H1 (cell line): ENCODE measurements around the gene PRODH2. TPM values are rescaled to one million over a fixed set of nuclear protein-coding genes. Genes with fewer than 3 reads are reported as not detected.

Source experiments
- CTCF ChIA-PET: fragments of 300-600 bp; sonication (Branson Sonifier 250); formaldehyde crosslinking; loops from one replicate; lab custom pipeline; 2021; ENCODE audit not compliant: partially characterized antibody; lab: Charles Lee
- POLR2A ChIA-PET: fragments of 300-600 bp; sonication (Branson Sonifier 250); formaldehyde crosslinking; loops from one replicate; lab custom pipeline; 2021; ENCODE audit warnings: inconsistent platforms; ENCODE audit not compliant: partially characterized antibody; lab: Charles Lee
- DNase-seq, 2 experiments: peaks; one replicate each; pipeline versions ENCODE4 v3.0.0 to v3.0.0-alpha.2; 2010 to 2022; ENCODE audit warnings: low spot score in 2 of 2, low read depth in 1 of 2, mixed read lengths in 1 of 2
- FAIRE-seq: peaks from 2 replicates; lab custom pipeline; 2011; peaks lifted over from hg19 to GRCh38; lab: Jason Lieb, UNC
- H2AFZ ChIP-seq: 2 replicates; pipeline ENCODE4 v1.8.1; 2012; ENCODE audit warnings: low read length, inconsistent platforms
- H2AK5ac ChIP-seq: 2 replicates; pipeline ENCODE4 v1.6.1; 2013; ENCODE audit warnings: low read depth, low read length
- H2BK120ac ChIP-seq: replicated peaks from 2 replicates; pipeline ENCODE3; 2013; ENCODE audit warnings: low read depth, low read length, inconsistent platforms
- H2BK12ac ChIP-seq: 2 replicates; pipeline ENCODE4 v1.6.1; 2013; ENCODE audit warnings: low read depth, low read length
- H2BK15ac ChIP-seq: 2 replicates; pipeline ENCODE4 v1.6.1; 2013; ENCODE audit warnings: low read length
- H2BK20ac ChIP-seq: 2 replicates; pipeline ENCODE4 v1.6.1; 2013; ENCODE audit warnings: low read length
- H2BK5ac ChIP-seq: 2 replicates; pipeline ENCODE4 v1.6.1; 2013; ENCODE audit warnings: low read depth, low read length
- H3K14ac ChIP-seq: 2 replicates; pipeline ENCODE4 v1.6.1; 2013; ENCODE audit warnings: inconsistent platforms; ENCODE audit not compliant: insufficient read length
- H3K18ac ChIP-seq: 2 replicates; pipeline ENCODE4 v1.6.1; 2013; ENCODE audit warnings: low read length; ENCODE audit errors: extremely low read depth
- H3K23ac ChIP-seq: 2 replicates; pipeline ENCODE4 v1.6.1; 2013; ENCODE audit warnings: inconsistent platforms; ENCODE audit not compliant: insufficient read length
- H3K23me2 ChIP-seq: 2 replicates; pipeline ENCODE4 v1.6.1; 2013; ENCODE audit warnings: low read depth, low read length
- H3K27ac ChIP-seq: 2 replicates; pipeline ENCODE4 v1.6.1; 2011; ENCODE audit warnings: low read depth, low read length, inconsistent platforms
- H3K27me3 ChIP-seq, 4 experiments: replicated peaks in 1 of 4; 1 replicate in 1 of 4; 2 replicates in 3 of 4; pipeline versions ENCODE4 v1.6.1 to v1.8.1; 2011 to 2013; ENCODE audit warnings: low read length in 3 of 4, mild to moderate bottlenecking in 3 of 4, inconsistent platforms in 2 of 4, mixed read lengths in 2 of 4, moderate library complexity in 1 of 4; ENCODE audit not compliant: control insufficient read depth in 3 of 4, insufficient read depth in 3 of 4; ENCODE audit errors: extremely low read depth in 1 of 4
- H3K36me3 ChIP-seq, 4 experiments: 2 replicates each; pipeline versions ENCODE4 v1.6.1 to v1.8.1; 2011 to 2013; ENCODE audit warnings: mild to moderate bottlenecking in 4 of 4, low read length in 3 of 4, moderate library complexity in 2 of 4, control low read depth in 1 of 4, inconsistent platforms in 1 of 4; ENCODE audit not compliant: insufficient read depth in 4 of 4, control insufficient read depth in 2 of 4
- H3K4ac ChIP-seq: replicated peaks from 2 replicates; pipeline ENCODE3; 2013; ENCODE audit warnings: low read length, low read depth, mixed read lengths, inconsistent platforms; ENCODE audit not compliant: insufficient read length
- H3K4me1 ChIP-seq, 4 experiments: replicated peaks in 1 of 4; 1 replicate in 1 of 4; 2 replicates in 3 of 4; pipeline versions ENCODE4 v1.6.1 to v1.8.1; 2011 to 2013; ENCODE audit warnings: low read length in 3 of 4, inconsistent platforms in 2 of 4, mixed read lengths in 1 of 4; ENCODE audit not compliant: insufficient read depth in 4 of 4, control insufficient read depth in 3 of 4
- H3K4me2 ChIP-seq, 2 experiments: 2 replicates each; pipeline versions ENCODE4 v1.6.1 to v1.8.1; 2011 to 2013; ENCODE audit warnings: low read depth in 2 of 2, low read length in 2 of 2, control low read depth in 1 of 2, inconsistent platforms in 1 of 2, mild to moderate bottlenecking in 1 of 2; ENCODE audit not compliant: insufficient read depth in 1 of 2
- H3K4me3 ChIP-seq, 4 experiments: fragments of 200-600, 300-600 bp in 1 of 4; sonication (generic), shearing (Covaris generic), sonication (Bioruptor Twin) in 1 of 4; 2 replicates each; pipeline versions ENCODE4 v1.5.1 to v1.8.1; 2011 to 2016; ENCODE audit warnings: low read length in 4 of 4, low read depth in 3 of 4, control low read depth in 2 of 4, inconsistent platforms in 2 of 4, mild to moderate bottlenecking in 2 of 4, mixed read lengths in 1 of 4, moderate library complexity in 1 of 4; ENCODE audit not compliant: insufficient read depth in 2 of 4; ENCODE audit errors: extremely low read depth in 1 of 4
- H3K56ac ChIP-seq: replicated peaks from 2 replicates; pipeline ENCODE3; 2013; ENCODE audit warnings: low read depth, mild to moderate bottlenecking, mixed read lengths, low read length, inconsistent platforms; ENCODE audit not compliant: insufficient read length
- H3K79me1 ChIP-seq: 2 replicates; pipeline ENCODE4 v1.6.1; 2013; ENCODE audit warnings: low read depth, low read length, control low read depth
- H3K79me2 ChIP-seq, 2 experiments: 2 replicates each; pipeline versions ENCODE4 v1.6.1 to v1.8.1; 2012 to 2013; ENCODE audit warnings: low read length in 2 of 2, mild to moderate bottlenecking in 2 of 2, inconsistent platforms in 1 of 2; ENCODE audit not compliant: insufficient read depth in 2 of 2, control insufficient read depth in 1 of 2
- H3K9ac ChIP-seq, 4 experiments: replicated peaks in 1 of 4; 1 replicate in 1 of 4; 2 replicates in 3 of 4; pipeline versions ENCODE4 v1.6.1 to v1.8.1; 2011 to 2013; ENCODE audit warnings: low read depth in 3 of 4, low read length in 3 of 4, control low read depth in 2 of 4, mild to moderate bottlenecking in 2 of 4, moderate library complexity in 2 of 4, inconsistent platforms in 1 of 4; ENCODE audit errors: extremely low read depth in 1 of 4
- H3K9me3 ChIP-seq, 2 experiments: 2 replicates each; pipeline versions ENCODE4 v1.6.1 to v1.8.1; 2012 to 2013; ENCODE audit warnings: mild to moderate bottlenecking in 2 of 2, moderate library complexity in 2 of 2, control low read depth in 1 of 2, inconsistent platforms in 1 of 2, low read depth in 1 of 2, low read length in 1 of 2, mixed read lengths in 1 of 2; ENCODE audit not compliant: insufficient read depth in 2 of 2
- H4K20me1 ChIP-seq, 2 experiments: replicated peaks in 1 of 2; 2 replicates each; pipeline versions ENCODE3 to v1.8.1; 2011 to 2013; ENCODE audit warnings: inconsistent platforms in 2 of 2, low read length in 2 of 2, mild to moderate bottlenecking in 1 of 2; ENCODE audit not compliant: insufficient read depth in 2 of 2, control insufficient read depth in 1 of 2
- H4K5ac ChIP-seq: 2 replicates; pipeline ENCODE4 v1.6.1; 2013; ENCODE audit warnings: low read length, low read depth, mixed read lengths, inconsistent platforms; ENCODE audit not compliant: insufficient read length
- H4K8ac ChIP-seq: 2 replicates; pipeline ENCODE4 v1.8.0; 2013; ENCODE audit warnings: mild to moderate bottlenecking, moderate library complexity, low read length, inconsistent platforms; ENCODE audit not compliant: insufficient read depth; ENCODE audit errors: extremely low read depth
- H4K91ac ChIP-seq: replicated peaks from 2 replicates; pipeline ENCODE3; 2013; ENCODE audit warnings: low read length, mixed read lengths, inconsistent platforms; ENCODE audit not compliant: insufficient read length
- BCL11A ChIP-seq, 2 experiments: IDR thresholded peaks; one replicate each; pipeline ENCODE4 v1.6.1; 2011; ENCODE audit warnings: low read depth in 2 of 2, low read length in 2 of 2, mild to moderate bottlenecking in 2 of 2
- E2F6 ChIP-seq: IDR thresholded peaks from 2 replicates; pipeline ENCODE4 v1.6.1; 2012; ENCODE audit warnings: inconsistent platforms
- EGR1 ChIP-seq: IDR thresholded peaks from 2 replicates; pipeline ENCODE4 v1.6.1; 2011; ENCODE audit warnings: low read depth, low read length, borderline replicate concordance
- EZH2 ChIP-seq: fragments of 200-600 bp; sonication (generic); IDR thresholded peaks from 2 replicates; pipeline ENCODE4 v1.7.1; 2012; ENCODE audit warnings: low read depth, mild to moderate bottlenecking, moderate library complexity, low read length, inconsistent platforms; ENCODE audit not compliant: severe bottlenecking
- HDAC6 ChIP-seq: IDR thresholded peaks from one replicate; pipeline ENCODE4 v1.7.1; 2012; ENCODE audit warnings: low read depth, mild to moderate bottlenecking, inconsistent platforms, low read length, moderate library complexity
- NANOG ChIP-seq: IDR thresholded peaks from 2 replicates; pipeline ENCODE4 v1.6.1; 2011; ENCODE audit warnings: low read length, low read depth, mild to moderate bottlenecking, inconsistent platforms; ENCODE audit not compliant: insufficient read depth, poor library complexity, severe bottlenecking
- PHF8 ChIP-seq: fragments of 200-600 bp; sonication (generic); conservative IDR thresholded peaks from 2 replicates; pipeline ENCODE4 v1.7.1; 2012; ENCODE audit warnings: low read depth, mild to moderate bottlenecking, inconsistent platforms, low read length, moderate library complexity
- SIRT6 ChIP-seq: IDR thresholded peaks from one replicate; pipeline ENCODE4 v1.7.1; 2012; ENCODE audit warnings: low read length, inconsistent platforms
- TAF1 ChIP-seq: IDR thresholded peaks from 2 replicates; pipeline ENCODE4 v1.6.1; 2011; ENCODE audit warnings: mild to moderate bottlenecking, low read depth, low read length
- TAF7 ChIP-seq: optimal IDR thresholded peaks from 2 replicates; pipeline ENCODE3; 2011; ENCODE audit warnings: low read depth, mild to moderate bottlenecking, inconsistent platforms, low read length, moderate library complexity, borderline replicate concordance
- WGBS, 2 experiments: shearing (Covaris generic) in 1 of 2; methylation state at CpG; one replicate each; pipeline versions ENCODE4 v1.1.6 to v1.1.7; 2013 to 2015; ENCODE audit warnings: low lambda C conversion rate in 2 of 2, mixed read lengths in 2 of 2, inconsistent platforms in 1 of 2, low coverage in 1 of 2, missing lambda C conversion rate in 1 of 2; ENCODE audit not compliant: insufficient replicate concordance in 2 of 2, insufficient coverage in 1 of 2, insufficient read length in 1 of 2; ENCODE audit errors: extremely low coverage in 1 of 2, missing lambda C conversion rate in 1 of 2; 5-methylcytosine and 5-hydroxymethylcytosine counted together
- polyA plus RNA-seq, 7 experiments: library from polyadenylated mRNA; depleted of rRNA in 3 of 7; stranded (reverse) in 5 of 7; unstranded in 2 of 7; fragments of >200 nt in 5 of 7; fragments of 200-250 nt in 2 of 7; gene quantifications; 1 replicate in 5 of 7; 2 replicates in 1 of 7; 4 replicates in 1 of 7; pipeline versions ENCODE4 v1.2.1 to v1.2.3, GENCODE V29; 2011 to 2013; ENCODE audit warnings: missing spikeins in 2 of 7, mixed read lengths in 2 of 7
- total RNA-seq: library from RNA; stranded (reverse); fragmentation: NEBNext Ultra II Directional; extraction: Animal tissue kit (Norgen Biotek cat#: 25700); gene quantifications from 2 replicates; pipeline ENCODE4 v1.2.1, GENCODE V29; 2021

The PRODH2 gene
- total and polyA plus RNA-seq, 2 of the 8 experiments (the other 6 are each of a cell fraction or from before 2014, with no cell fraction given), result not detected

- Histone ChIP-seq H4K91ac (no peak overlapping the region), H2BK5ac (peak overlapping the region; percentile 24; the same call in 1 of the 2 replicates), H2BK15ac (no peak overlapping the region; the same call in 1 of the 2 replicates), H4K5ac (no peak overlapping the region), H3K9ac (no peak overlapping the region; a peak in 1 of 7 replicates), H3K9me3 (no peaks in the 10 kb centered on the region), H3K56ac (no peak overlapping the region), H2AFZ (no peak overlapping the region), H2BK20ac (no peak overlapping the region), H4K8ac (no peak overlapping the region), H3K79me1 (no peaks in the 10 kb centered on the region; the same call in 1 of the 2 replicates), H3K4me3 (peak overlapping the region in 1 of 4 experiments; percentile 3; a peak in 2 of 8 replicates), H2AK5ac (no peak overlapping the region), H3K23ac (no peak overlapping the region), H3K23me2 (peaks cover 4% of the 10 kb centered on the region; the same call in 1 of the 2 replicates), H3K4me2 (peak overlapping the region; percentile 54 to 82), H3K4me1 (peaks cover 0 to 25% (median 20%) of the 10 kb centered on the region in 4 experiments; a peak in 6 of 7 replicates), H4K20me1 (peaks cover 0 to 1% of the 10 kb centered on the region in 2 experiments), H3K4ac (no peak overlapping the region), H3K36me3 (no peaks in the 10 kb centered on the region), H2BK12ac (no peak overlapping the region), H2BK120ac (no peak overlapping the region), H3K27me3 (peaks cover 0 to 9% (median 7%) of the 10 kb centered on the region in 4 experiments; a peak in 3 of 7 replicates), H3K18ac (peak overlapping the region; percentile 9; the same call in 1 of the 2 replicates), H3K14ac (no peak overlapping the region), H3K27ac (no peak overlapping the region), H3K79me2 (no peaks in the 10 kb centered on the region)
- ChIA-PET CTCF (interaction anchor here (0.9 to 1.5 kb wide), 7 partner anchors 9 to 79 kb away, joined by 3 to 4 read pairs (median 3); partner anchors contain the start of gene HSPB6), POLR2A (interaction anchor here (0.6 to 3.1 kb wide), 12 partner anchors 7 to 108 kb away, joined by 3 to 11 read pairs (median 3); partner anchors contain the start of genes HSPB6, LIN37, PSENEN and U2AF1L4)
- TF ChIP-seq BCL11A (IDR thresholded peaks at IDR 0.05; ENCODE audit: low read depth in 2 of 2, low read length in 2 of 2) (no peak), SIRT6 (no peak), HDAC6 (no peak), NANOG (no peak), EGR1 (no peak), EZH2 (no peak), TAF1 (no peak), TAF7 (no peak), E2F6 (no peak), PHF8 (no peak)
- DNase-seq (no peak), FAIRE-seq (no peak)
- WGBS, 2 experiments, result 32% methylated on average over 18 of the region's 19 CpGs; no CpG with 5 or more reads in 1 of the 2 experiments
Observed at GRCh38 chr19:35777086-35777841, 35.4 kb downstream of the PRODH2 start.
